WERI-Rb-1 (cell line): ENCODE data around the gene SRGAP3.

Experiments used
- DNase-seq: peaks from one replicate; pipeline ENCODE4 v3.0.0-alpha.2; 2020
- H3K27ac ChIP-seq: fragments of 250-450 bp; sonication (Bioruptor Pico); 2 replicates; pipeline ENCODE4 v1.5.1; 2020; ENCODE audit warnings: mild to moderate bottlenecking, moderate library complexity
- H3K27me3 ChIP-seq: fragments of 250-450 bp; sonication (Bioruptor Pico); 2 replicates; pipeline ENCODE4 v1.5.1; 2021; ENCODE audit warnings: mild to moderate bottlenecking, low read depth, moderate library complexity; ENCODE audit not compliant: insufficient read depth, severe bottlenecking
- H3K36me3 ChIP-seq: fragments of 250-450 bp; sonication (Bioruptor Pico); 2 replicates; pipeline ENCODE4 v1.5.1; 2020; ENCODE audit warnings: mild to moderate bottlenecking, moderate library complexity
- H3K4me3 ChIP-seq: 2 replicates; pipeline ENCODE4 v1.5.1; 2011; ENCODE audit warnings: low read depth, mild to moderate bottlenecking, control low read depth, low read length
- H3K9me3 ChIP-seq: fragments of 250-450 bp; sonication (Bioruptor Pico); 2 replicates; pipeline ENCODE4 v1.5.1; 2021; ENCODE audit warnings: mild to moderate bottlenecking, moderate library complexity; ENCODE audit not compliant: severe bottlenecking
- TF ChIP-seq, protein P1 (sequence below): IDR thresholded peaks from 2 replicates; pipeline ENCODE4 v1.5.1; 2011; ENCODE audit warnings: low read depth, mild to moderate bottlenecking, control low read depth, inconsistent platforms, low read length

SRGAP3 gene

DNA sequence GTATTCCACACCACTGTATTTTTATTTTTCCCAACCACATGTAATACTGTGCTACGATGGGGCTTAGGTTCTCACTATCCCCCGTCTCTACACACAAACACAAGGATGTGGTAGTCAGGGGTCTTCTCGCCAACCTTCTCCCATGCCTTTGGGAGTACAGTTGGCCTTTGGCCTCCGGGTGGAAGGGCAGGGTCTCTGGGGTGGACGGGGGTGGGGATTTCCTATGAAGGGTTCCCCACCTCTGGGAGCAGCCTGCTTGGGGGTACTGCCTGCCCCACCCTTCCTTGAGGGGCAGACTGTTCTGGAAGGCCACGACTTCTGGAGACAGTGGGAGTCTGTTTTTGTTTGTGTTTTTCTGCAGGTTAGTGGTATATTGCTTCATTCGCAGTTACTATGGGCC lies 264.9 kb downstream of the SRGAP3 start:
- H3K9me3 ChIP-seq, result no peaks in the 10 kb centered on the region
- TF ChIP-seq, protein P1, sequence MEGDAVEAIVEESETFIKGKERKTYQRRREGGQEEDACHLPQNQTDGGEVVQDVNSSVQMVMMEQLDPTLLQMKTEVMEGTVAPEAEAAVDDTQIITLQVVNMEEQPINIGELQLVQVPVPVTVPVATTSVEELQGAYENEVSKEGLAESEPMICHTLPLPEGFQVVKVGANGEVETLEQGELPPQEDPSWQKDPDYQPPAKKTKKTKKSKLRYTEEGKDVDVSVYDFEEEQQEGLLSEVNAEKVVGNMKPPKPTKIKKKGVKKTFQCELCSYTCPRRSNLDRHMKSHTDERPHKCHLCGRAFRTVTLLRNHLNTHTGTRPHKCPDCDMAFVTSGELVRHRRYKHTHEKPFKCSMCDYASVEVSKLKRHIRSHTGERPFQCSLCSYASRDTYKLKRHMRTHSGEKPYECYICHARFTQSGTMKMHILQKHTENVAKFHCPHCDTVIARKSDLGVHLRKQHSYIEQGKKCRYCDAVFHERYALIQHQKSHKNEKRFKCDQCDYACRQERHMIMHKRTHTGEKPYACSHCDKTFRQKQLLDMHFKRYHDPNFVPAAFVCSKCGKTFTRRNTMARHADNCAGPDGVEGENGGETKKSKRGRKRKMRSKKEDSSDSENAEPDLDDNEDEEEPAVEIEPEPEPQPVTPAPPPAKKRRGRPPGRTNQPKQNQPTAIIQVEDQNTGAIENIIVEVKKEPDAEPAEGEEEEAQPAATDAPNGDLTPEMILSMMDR, result no peak
- H3K27me3 ChIP-seq, result no peaks in the 10 kb centered on the region
- H3K4me3 ChIP-seq, result no peak overlapping the region
- no peak for DNase-seq
- H3K36me3 ChIP-seq, result no peaks in the 10 kb centered on the region
- no peak overlapping the region for H3K27ac ChIP-seq

DNA sequence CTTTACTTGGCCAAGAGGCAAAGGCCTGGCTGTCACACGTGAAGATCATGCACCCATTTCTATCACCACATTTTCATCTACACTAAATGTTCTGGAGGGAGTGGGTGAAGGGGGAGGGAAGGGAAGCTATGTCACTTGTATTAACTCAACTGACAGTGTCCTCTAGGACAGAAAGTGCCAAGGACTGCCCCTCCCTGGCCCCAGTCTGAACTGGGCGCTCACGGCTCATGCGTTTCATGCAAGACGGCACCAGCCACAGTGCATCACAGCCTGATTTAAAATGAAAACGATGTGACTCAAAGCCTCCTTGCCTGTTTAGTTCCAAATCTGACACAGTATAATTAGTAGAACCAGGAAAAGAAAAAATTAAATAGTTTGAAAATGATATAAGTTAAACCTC lies 265.4 kb downstream of the SRGAP3 start:
- TF ChIP-seq, protein P1, result no peak
- Histone ChIP-seq H3K27me3 (no peaks in the 10 kb centered on the region), H3K9me3 (no peaks in the 10 kb centered on the region), H3K27ac (no peak overlapping the region), H3K4me3 (no peak overlapping the region), H3K36me3 (no peaks in the 10 kb centered on the region)
- DNase-seq, result no peak

DNA sequence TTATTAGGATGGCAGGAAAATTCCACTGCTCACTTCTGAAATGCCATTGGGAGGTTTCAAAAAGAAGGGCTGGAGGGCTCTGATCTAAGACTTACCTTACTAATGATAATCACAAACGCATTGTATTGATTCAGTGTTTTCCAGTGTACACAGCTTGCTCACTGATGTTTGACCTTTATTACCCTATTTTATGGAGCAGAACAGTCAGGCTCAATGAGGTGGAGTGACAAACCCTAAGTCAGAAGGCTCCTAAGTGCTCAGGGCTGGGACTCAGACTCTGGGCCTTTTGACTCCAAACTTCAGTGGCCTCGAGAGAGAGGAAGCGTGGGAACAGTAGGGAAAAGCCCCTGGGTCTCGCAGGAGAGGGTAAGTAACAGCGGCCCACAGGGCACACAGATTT lies 265.9 kb downstream of the SRGAP3 start:
- Histone ChIP-seq H3K36me3 (no peaks in the 10 kb centered on the region), H3K27ac (no peak overlapping the region), H3K4me3 (no peak overlapping the region), H3K9me3 (no peaks in the 10 kb centered on the region), H3K27me3 (no peaks in the 10 kb centered on the region)
- TF ChIP-seq, protein P1, result no peak
- DNase-seq, result no peak

DNA sequence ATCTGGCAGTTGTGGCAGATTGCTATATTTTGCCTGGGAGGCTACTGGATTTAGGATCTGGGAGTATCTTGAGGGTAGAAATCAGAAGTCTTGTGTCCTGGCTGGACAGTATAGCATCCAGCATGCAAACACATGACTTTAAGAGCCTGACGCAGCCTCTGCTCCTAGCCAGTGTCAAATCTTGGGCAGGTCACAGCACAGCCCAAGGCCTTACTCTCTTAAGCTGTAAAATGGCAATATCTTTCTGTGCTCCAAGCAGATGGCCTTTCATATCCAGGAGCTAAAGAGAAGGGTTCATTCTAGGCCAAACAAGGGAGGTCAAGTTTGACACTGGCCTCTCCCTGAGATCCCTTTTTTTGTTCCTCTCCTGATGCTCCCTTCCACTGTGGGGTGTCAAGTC lies 266.4 kb downstream of the SRGAP3 start:
- no peak overlapping the region for H3K4me3 ChIP-seq
- no peak overlapping the region for H3K27ac ChIP-seq

DNA sequence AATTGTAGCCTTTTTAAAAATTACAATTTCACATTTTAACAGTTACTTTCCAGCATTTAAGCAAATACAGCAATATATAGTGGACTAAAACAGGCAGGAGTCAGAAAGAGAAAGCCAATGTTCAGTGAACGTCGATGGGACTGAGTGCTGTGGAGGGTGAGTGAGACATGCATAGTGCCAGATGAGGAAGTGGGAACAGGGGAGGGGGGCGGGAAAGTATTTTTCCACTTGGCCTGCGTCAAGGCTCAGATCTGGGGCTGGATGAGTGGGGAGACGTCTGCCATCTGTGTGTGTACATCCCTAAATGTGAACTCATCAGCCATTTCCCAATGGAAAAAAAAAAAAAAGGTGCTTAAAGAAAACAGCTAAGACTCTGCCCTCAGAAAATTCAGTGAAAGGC lies 266.9 kb downstream of the SRGAP3 start:
- TF ChIP-seq, protein P1, result no peak
- H3K36me3 ChIP-seq, result no peaks in the 10 kb centered on the region
- DNase-seq, result no peak
- H3K9me3 ChIP-seq, result no peaks in the 10 kb centered on the region
- H3K27me3 ChIP-seq, result no peaks in the 10 kb centered on the region
- no peak overlapping the region for H3K27ac ChIP-seq
- H3K4me3 ChIP-seq, result no peak overlapping the region

More for the DNA sequence above, 266.4 kb downstream of the SRGAP3 start:
- Histone ChIP-seq H3K36me3 (no peaks in the 10 kb centered on the region), H3K27me3 (no peaks in the 10 kb centered on the region), H3K9me3 (no peaks in the 10 kb centered on the region)
- TF ChIP-seq, protein P1, result no peak
- DNase-seq, result no peak

DNA sequence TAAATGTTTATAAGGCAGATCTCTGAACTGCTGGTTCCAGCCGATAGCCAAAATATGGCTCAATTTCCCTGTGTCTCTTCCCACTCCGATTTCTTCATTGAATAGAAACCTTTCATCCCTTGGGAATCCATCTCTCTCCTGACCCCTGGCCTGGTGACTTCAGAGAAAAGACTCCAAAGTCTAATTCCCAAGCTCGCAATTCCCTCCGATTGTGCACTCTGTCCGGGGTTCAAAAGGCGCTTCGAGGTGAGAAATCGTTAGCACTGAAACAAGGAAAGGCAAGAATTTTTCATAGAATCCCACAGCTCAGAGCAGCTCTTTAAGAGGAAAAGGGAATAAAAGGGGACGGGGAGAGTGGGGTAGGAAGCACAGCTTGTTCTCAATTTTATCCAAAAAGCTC lies 267.7 kb downstream of the SRGAP3 start:
- TF ChIP-seq, protein P1, result no peak
- no peaks in the 10 kb centered on the region for H3K36me3 ChIP-seq
- no peak overlapping the region for H3K4me3 ChIP-seq
- H3K27ac ChIP-seq, result no peak overlapping the region
- H3K27me3 ChIP-seq, result no peaks in the 10 kb centered on the region
- H3K9me3 ChIP-seq, result no peaks in the 10 kb centered on the region
- DNase-seq, result no peak
